GM12801 (cell line): Measurements from ENCODE around the gene PTP4A2.

Experiments used
- CTCF ChIP-seq: IDR thresholded peaks from one replicate; pipeline ENCODE4 v1.5.1; 2011; ENCODE audit warnings: control low read depth; ENCODE audit not compliant: insufficient read length; ENCODE audit errors: extremely low read depth

Gene PTP4A2

GRCh38 chr1:31904339-31905092, 33.7 kb downstream of the PTP4A2 start:
- no peak for TF ChIP-seq CTCF

GRCh38 chr1:31902510-31902860, 35.7 kb downstream of the PTP4A2 start:
- no peak for TF ChIP-seq CTCF

DNA sequence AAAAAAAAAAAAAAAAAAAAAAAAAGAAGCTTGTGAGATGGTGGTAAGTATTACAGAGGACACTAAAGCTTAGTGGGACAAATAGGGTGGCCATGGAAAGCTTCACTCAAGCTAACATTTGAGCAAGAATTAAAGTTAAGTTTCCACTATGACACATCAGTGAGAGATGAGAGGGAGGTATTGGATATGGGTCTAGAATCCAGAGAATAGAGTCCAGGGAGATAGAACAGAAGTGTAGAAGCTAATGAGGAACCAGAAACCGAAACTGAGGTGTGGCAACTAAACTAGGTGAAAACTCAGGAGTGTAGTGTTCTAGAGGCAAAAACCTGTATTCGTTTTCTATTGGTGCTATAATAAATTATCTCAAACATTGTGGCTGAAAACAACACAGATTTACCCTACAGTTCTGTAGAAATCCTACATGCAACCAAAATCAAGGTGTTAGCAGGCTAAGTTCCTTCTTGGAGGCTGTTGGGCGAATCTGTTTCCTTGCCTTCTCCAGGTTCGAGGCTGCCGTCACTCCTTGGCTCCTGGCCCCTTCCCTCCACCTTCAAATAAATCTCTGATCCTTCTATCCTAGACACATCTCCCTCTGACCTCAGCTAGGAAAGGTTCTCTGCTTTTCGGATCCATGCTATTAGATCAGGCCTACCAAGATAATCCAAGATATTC, 36.2 kb downstream of the PTP4A2 start:
- no peak for TF ChIP-seq CTCF

DNA sequence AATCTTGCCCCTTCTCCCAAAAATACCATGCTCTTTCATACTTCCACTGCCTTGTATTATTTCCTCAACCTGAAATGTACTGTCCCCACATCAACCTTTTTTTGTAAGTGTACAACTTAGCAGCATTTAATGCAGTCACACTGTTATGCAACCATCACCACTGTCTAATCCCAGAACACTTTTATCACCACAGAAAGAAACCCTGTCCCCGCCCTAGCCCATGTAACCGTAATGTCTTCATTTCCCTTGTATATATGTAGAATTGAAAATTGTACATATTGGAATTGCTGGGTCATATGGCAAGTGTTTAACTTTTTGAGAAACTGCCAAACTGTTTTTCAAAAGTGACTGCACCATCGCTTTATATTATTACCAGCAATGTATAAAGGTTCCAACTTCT, 37.4 kb downstream of the PTP4A2 start:
- TF ChIP-seq CTCF: no peak

- no peak for TF ChIP-seq CTCF
These were observed 40.6 kb downstream of the PTP4A2 start for GRCh38 chr1:31897526-31898100.

DNA sequence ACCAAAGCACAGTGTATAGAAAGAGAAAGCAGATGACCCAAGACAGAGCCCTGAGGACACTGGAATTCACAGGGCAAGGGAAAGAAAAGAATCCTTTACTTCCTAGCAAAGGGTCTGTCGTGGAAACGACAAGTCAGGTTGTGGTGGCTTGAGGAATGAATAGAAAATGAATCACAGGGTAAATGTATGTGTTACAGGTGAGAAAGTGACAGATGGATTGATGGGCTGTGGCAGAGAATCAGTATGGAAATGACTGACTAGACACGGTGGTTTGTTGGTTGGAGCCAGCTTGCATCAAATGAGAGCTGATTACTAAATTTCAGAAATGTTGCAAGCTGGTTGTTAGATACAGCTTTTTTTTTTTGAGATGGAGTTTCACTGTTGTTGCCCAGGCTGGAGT, 46.9 kb downstream of the PTP4A2 start:
- TF ChIP-seq CTCF: no peak

DNA sequence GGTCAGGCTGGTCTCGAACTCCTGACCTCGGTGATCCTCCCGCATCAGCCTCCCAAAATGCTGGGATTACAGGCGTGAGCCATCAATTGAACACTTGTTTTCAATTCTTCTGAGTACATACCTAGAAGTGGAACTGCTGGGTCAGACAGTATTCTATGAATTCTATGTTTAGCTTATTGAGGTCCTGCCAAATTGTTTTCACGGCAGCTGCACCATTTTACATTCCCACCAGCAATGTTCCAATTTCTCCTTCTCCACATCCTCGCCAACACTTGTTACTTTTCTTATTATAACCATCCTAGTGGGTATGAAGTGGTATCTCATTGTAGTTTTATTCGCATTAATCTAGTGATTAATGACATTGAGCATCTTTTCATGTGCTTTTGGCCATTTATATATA, 49.9 kb downstream of the PTP4A2 start:
- no peak for TF ChIP-seq CTCF
